HepG2 (cell line): Measurements from ENCODE around the gene NELL1.

Experiments
- ETV6 ChIP-seq: sonication (generic); formaldehyde crosslinking; conservative IDR thresholded peaks from 2 replicates; pipeline ENCODE4 v1.4.0; 2020; ENCODE audit warnings: missing genetic modification reagents
- FOXK2 ChIP-seq: fragments of 450-650 bp; IDR thresholded peaks from 2 replicates; pipeline ENCODE4 v1.6.1; 2016
- HCFC1 ChIP-seq: fragments of 150-350 bp; IDR thresholded peaks from 2 replicates; pipeline ENCODE4 v1.6.1; 2014; ENCODE audit warnings: low read depth, low read length
- HOXA5 ChIP-seq: sonication (generic); formaldehyde crosslinking; IDR thresholded peaks from 2 replicates; pipeline ENCODE4 v1.4.0; 2020; ENCODE audit warnings: missing genetic modification reagents
- MIXL1 ChIP-seq: IDR thresholded peaks from 2 replicates; pipeline ENCODE4 v1.6.1; 2016
- ZNF337 ChIP-seq: sonication (generic); formaldehyde crosslinking; IDR thresholded peaks from 2 replicates; pipeline ENCODE4 v1.5.1; 2020; ENCODE audit warnings: missing genetic modification reagents, low read depth, mild to moderate bottlenecking, borderline replicate concordance
- TF ChIP-seq, protein P1 (sequence below): sonication (generic); formaldehyde crosslinking; IDR thresholded peaks from 2 replicates; pipeline ENCODE4 v1.5.0; 2020; ENCODE audit warnings: mild to moderate bottlenecking, missing genetic modification reagents, moderate library complexity
- TF ChIP-seq, protein P2 (sequence below): IDR thresholded peaks from 2 replicates; pipeline ENCODE4 v1.6.1; 2018; ENCODE audit warnings: missing genetic modification reagents
- TF ChIP-seq, protein P3 (sequence below): sonication (generic); formaldehyde crosslinking; IDR thresholded peaks from 2 replicates; pipeline ENCODE4 v1.5.1; 2020; ENCODE audit warnings: mild to moderate bottlenecking, missing genetic modification reagents, borderline replicate concordance

DNA sequence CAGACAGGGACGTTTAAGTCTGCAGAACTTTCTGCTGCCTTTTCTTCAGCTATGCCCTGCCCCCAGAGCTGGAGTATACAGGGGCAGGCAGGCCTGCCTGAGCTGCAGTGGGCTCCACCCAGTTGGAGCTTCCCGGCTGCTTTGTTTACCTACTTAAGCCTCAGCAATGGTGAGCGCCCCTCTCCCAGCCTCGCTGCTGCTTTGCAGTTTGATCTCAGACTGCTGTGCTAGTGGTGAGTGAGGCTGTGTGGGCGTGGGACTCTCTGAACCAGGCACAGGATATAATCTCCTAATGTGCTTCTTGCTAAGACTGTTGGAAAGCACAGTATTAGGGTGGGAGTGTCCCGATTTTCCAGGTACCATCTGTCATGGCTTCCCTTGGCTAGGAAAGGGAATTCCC is 38.5 kb downstream of the NELL1 start:
- TF ChIP-seq, protein P1, sequence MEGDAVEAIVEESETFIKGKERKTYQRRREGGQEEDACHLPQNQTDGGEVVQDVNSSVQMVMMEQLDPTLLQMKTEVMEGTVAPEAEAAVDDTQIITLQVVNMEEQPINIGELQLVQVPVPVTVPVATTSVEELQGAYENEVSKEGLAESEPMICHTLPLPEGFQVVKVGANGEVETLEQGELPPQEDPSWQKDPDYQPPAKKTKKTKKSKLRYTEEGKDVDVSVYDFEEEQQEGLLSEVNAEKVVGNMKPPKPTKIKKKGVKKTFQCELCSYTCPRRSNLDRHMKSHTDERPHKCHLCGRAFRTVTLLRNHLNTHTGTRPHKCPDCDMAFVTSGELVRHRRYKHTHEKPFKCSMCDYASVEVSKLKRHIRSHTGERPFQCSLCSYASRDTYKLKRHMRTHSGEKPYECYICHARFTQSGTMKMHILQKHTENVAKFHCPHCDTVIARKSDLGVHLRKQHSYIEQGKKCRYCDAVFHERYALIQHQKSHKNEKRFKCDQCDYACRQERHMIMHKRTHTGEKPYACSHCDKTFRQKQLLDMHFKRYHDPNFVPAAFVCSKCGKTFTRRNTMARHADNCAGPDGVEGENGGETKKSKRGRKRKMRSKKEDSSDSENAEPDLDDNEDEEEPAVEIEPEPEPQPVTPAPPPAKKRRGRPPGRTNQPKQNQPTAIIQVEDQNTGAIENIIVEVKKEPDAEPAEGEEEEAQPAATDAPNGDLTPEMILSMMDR (CRISPR knock-in tag) = no peak
- TF ChIP-seq ETV6 (CRISPR knock-in tag) (no peak), FOXK2 (no peak), MIXL1 (no peak), ZNF337 (no peak), HCFC1 (no peak), HOXA5 (CRISPR knock-in tag) (no peak)
- TF ChIP-seq, protein P2, sequence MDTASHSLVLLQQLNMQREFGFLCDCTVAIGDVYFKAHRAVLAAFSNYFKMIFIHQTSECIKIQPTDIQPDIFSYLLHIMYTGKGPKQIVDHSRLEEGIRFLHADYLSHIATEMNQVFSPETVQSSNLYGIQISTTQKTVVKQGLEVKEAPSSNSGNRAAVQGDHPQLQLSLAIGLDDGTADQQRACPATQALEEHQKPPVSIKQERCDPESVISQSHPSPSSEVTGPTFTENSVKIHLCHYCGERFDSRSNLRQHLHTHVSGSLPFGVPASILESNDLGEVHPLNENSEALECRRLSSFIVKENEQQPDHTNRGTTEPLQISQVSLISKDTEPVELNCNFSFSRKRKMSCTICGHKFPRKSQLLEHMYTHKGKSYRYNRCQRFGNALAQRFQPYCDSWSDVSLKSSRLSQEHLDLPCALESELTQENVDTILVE (CRISPR knock-in tag) = no peak
- TF ChIP-seq, protein P3, sequence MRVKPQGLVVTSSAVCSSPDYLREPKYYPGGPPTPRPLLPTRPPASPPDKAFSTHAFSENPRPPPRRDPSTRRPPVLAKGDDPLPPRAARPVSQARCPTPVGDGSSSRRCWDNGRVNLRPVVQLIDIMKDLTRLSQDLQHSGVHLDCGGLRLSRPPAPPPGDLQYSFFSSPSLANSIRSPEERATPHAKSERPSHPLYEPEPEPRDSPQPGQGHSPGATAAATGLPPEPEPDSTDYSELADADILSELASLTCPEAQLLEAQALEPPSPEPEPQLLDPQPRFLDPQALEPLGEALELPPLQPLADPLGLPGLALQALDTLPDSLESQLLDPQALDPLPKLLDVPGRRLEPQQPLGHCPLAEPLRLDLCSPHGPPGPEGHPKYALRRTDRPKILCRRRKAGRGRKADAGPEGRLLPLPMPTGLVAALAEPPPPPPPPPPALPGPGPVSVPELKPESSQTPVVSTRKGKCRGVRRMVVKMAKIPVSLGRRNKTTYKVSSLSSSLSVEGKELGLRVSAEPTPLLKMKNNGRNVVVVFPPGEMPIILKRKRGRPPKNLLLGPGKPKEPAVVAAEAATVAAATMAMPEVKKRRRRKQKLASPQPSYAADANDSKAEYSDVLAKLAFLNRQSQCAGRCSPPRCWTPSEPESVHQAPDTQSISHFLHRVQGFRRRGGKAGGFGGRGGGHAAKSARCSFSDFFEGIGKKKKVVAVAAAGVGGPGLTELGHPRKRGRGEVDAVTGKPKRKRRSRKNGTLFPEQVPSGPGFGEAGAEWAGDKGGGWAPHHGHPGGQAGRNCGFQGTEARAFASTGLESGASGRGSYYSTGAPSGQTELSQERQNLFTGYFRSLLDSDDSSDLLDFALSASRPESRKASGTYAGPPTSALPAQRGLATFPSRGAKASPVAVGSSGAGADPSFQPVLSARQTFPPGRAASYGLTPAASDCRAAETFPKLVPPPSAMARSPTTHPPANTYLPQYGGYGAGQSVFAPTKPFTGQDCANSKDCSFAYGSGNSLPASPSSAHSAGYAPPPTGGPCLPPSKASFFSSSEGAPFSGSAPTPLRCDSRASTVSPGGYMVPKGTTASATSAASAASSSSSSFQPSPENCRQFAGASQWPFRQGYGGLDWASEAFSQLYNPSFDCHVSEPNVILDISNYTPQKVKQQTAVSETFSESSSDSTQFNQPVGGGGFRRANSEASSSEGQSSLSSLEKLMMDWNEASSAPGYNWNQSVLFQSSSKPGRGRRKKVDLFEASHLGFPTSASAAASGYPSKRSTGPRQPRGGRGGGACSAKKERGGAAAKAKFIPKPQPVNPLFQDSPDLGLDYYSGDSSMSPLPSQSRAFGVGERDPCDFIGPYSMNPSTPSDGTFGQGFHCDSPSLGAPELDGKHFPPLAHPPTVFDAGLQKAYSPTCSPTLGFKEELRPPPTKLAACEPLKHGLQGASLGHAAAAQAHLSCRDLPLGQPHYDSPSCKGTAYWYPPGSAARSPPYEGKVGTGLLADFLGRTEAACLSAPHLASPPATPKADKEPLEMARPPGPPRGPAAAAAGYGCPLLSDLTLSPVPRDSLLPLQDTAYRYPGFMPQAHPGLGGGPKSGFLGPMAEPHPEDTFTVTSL (CRISPR knock-in tag) = no peak
